Activated CD4-positive, alpha-beta T cell treated with anti-CD3 and anti-CD28 coated beads, Interleukin-2, amount 10 ng/mL, durations not matched to agents 7 days and 5 days (primary cell): Measurements from ENCODE around the gene ZBTB40. TPM values are rescaled to one million over a fixed set of nuclear protein-coding genes. Genes with fewer than 3 reads are reported as not detected.

ENCODE experiments used
- CTCF ChIA-PET: fragments of 350-600 bp; sonication (Branson Sonifier 250); formaldehyde crosslinking; loops from one replicate; lab custom pipeline; 2021; ENCODE audit warnings: antibody characterized with exemption; lab: Charles Lee
- POLR2A ChIA-PET: fragments of 350-600 bp; sonication (Branson Sonifier 250); formaldehyde crosslinking; loops from one replicate; lab custom pipeline; 2021; ENCODE audit warnings: antibody characterized with exemption; lab: Charles Lee
- DNase-seq: peaks from one replicate; pipeline ENCODE4 v3.0.0-alpha.2; 2020
- H3K27ac Mint-ChIP-seq: one replicate; pipeline ENCODE4 v1.8.0; 2021; ENCODE audit warnings: mild to moderate bottlenecking, moderate library complexity, mixed read lengths
- H3K27me3 Mint-ChIP-seq: one replicate; pipeline ENCODE4 v1.8.0; 2021; ENCODE audit warnings: mixed read lengths
- H3K36me3 Mint-ChIP-seq: one replicate; pipeline ENCODE4 v1.8.0; 2021; ENCODE audit warnings: low read depth, mixed read lengths
- H3K4me1 Mint-ChIP-seq: one replicate; pipeline ENCODE4 v1.8.0; 2021; ENCODE audit warnings: mixed read lengths
- H3K4me3 Mint-ChIP-seq: one replicate; pipeline ENCODE4 v1.8.0; 2021; ENCODE audit warnings: mild to moderate bottlenecking, moderate library complexity, mixed read lengths
- H3K9me3 Mint-ChIP-seq: one replicate; pipeline ENCODE4 v1.8.0; 2021; ENCODE audit warnings: mixed read lengths
- total RNA-seq, 2 experiments: library from RNA; stranded (reverse); gene quantifications; one replicate each; pipeline ENCODE4 v1.2.3, GENCODE V29; 2021

ZBTB40 gene
- total RNA-seq, 2 experiments from 2014 or later: 18.5 to 19.0 TPM

- DNase-seq: no peak
- ChIA-PET CTCF (interaction anchor here (0.6 to 1.3 kb wide), 2 partner anchors 11 to 422 kb away, joined by 3 read pairs; no protein-coding TSS in a partner anchor), POLR2A (no interaction called here)
- H3K27me3 Mint-ChIP-seq: no peaks in the 10 kb centered on the region
- H3K4me3 Mint-ChIP-seq: no peak overlapping the region
- peaks cover 25% of the 10 kb centered on the region for H3K9me3 Mint-ChIP-seq
- H3K27ac Mint-ChIP-seq: no peak overlapping the region
- peaks cover 24% of the 10 kb centered on the region for H3K36me3 Mint-ChIP-seq
- H3K4me1 Mint-ChIP-seq: peaks cover 12% of the 10 kb centered on the region
Measured at GRCh38 chr1:22484706-22485345, 33.2 kb downstream of the ZBTB40 start.

- peaks cover 22% of the 10 kb centered on the region for H3K36me3 Mint-ChIP-seq
- peaks cover 12% of the 10 kb centered on the region for H3K4me1 Mint-ChIP-seq
- ChIA-PET POLR2A (no interaction called here), CTCF (interaction anchor here (0.6 to 1.3 kb wide), 2 partner anchors 11 to 422 kb away, joined by 3 read pairs; no protein-coding TSS in a partner anchor)
- no peak overlapping the region for H3K27ac Mint-ChIP-seq
- peaks cover 25% of the 10 kb centered on the region for H3K9me3 Mint-ChIP-seq
- H3K27me3 Mint-ChIP-seq: no peaks in the 10 kb centered on the region
- no peak for DNase-seq
- H3K4me3 Mint-ChIP-seq: no peak overlapping the region
Measured at GRCh38 chr1:22485431-22485830, 33.8 kb downstream of the ZBTB40 start.

GRCh38 chr1:22487781-22488180 lies 36.1 kb downstream of the ZBTB40 start:
- POLR2A ChIA-PET: no interaction called here
- H3K9me3 Mint-ChIP-seq: peaks cover 23% of the 10 kb centered on the region
- H3K27ac Mint-ChIP-seq: no peak overlapping the region
- peaks cover 12% of the 10 kb centered on the region for H3K4me1 Mint-ChIP-seq
- DNase-seq: no peak
- H3K36me3 Mint-ChIP-seq: peaks cover 20% of the 10 kb centered on the region
- no peak overlapping the region for H3K4me3 Mint-ChIP-seq
- CTCF ChIA-PET: no interaction called here
- no peaks in the 10 kb centered on the region for H3K27me3 Mint-ChIP-seq

- Mint-ChIP-seq H3K9me3 (peaks cover 19% of the 10 kb centered on the region), H3K27ac (no peak overlapping the region), H3K4me1 (peaks cover 12% of the 10 kb centered on the region), H3K27me3 (no peaks in the 10 kb centered on the region), H3K36me3 (peaks cover 17% of the 10 kb centered on the region), H3K4me3 (no peak overlapping the region)
- ChIA-PET POLR2A (no interaction called here), CTCF (no interaction called here)
- DNase-seq: no peak
Measured at GRCh38 chr1:22488319-22488718, 36.7 kb downstream of the ZBTB40 start.

- Mint-ChIP-seq H3K4me3 (no peak overlapping the region), H3K36me3 (peaks cover 15% of the 10 kb centered on the region), H3K27ac (no peak overlapping the region), H3K27me3 (no peaks in the 10 kb centered on the region), H3K9me3 (peaks cover 12% of the 10 kb centered on the region), H3K4me1 (peaks cover 15% of the 10 kb centered on the region)
- POLR2A ChIA-PET: no interaction called here
- no peak for DNase-seq
- CTCF ChIA-PET: interaction anchor here (1.3 kb wide), 1 partner anchor 14 kb away, joined by 3 read pairs; no protein-coding TSS in a partner anchor
Measured at GRCh38 chr1:22489278-22489677, 37.6 kb downstream of the ZBTB40 start.

GRCh38 chr1:22489823-22490222 lies 38.2 kb downstream of the ZBTB40 start:
- peaks cover 9% of the 10 kb centered on the region for H3K4me1 Mint-ChIP-seq
- peaks cover 6% of the 10 kb centered on the region for H3K9me3 Mint-ChIP-seq
- POLR2A ChIA-PET: no interaction called here
- no peak for DNase-seq
- no peaks in the 10 kb centered on the region for H3K27me3 Mint-ChIP-seq
- no peak overlapping the region for H3K4me3 Mint-ChIP-seq
- no peak overlapping the region for H3K27ac Mint-ChIP-seq
- peaks cover 9% of the 10 kb centered on the region for H3K36me3 Mint-ChIP-seq
- CTCF ChIA-PET: interaction anchor here (0.7 to 1.3 kb wide), 3 partner anchors 9 to 18 kb away, joined by 3 read pairs; no protein-coding TSS in a partner anchor

GRCh38 chr1:22490309-22490708 lies 38.7 kb downstream of the ZBTB40 start:
- peaks cover 6% of the 10 kb centered on the region for H3K36me3 Mint-ChIP-seq
- H3K4me3 Mint-ChIP-seq: no peak overlapping the region
- H3K27ac Mint-ChIP-seq: no peak overlapping the region
- CTCF ChIA-PET: interaction anchor here (0.7 to 1.3 kb wide), 3 partner anchors 9 to 17 kb away, joined by 3 read pairs; no protein-coding TSS in a partner anchor
- POLR2A ChIA-PET: no interaction called here
- no peaks in the 10 kb centered on the region for H3K27me3 Mint-ChIP-seq
- H3K4me1 Mint-ChIP-seq: peaks cover 5% of the 10 kb centered on the region
- no peak for DNase-seq
- H3K9me3 Mint-ChIP-seq: peaks cover 3% of the 10 kb centered on the region

- no peak overlapping the region for H3K4me3 Mint-ChIP-seq
- ChIA-PET POLR2A (no interaction called here), CTCF (interaction anchor here (0.6 kb wide), 1 partner anchor 12 kb away, joined by 3 read pairs; no protein-coding TSS in a partner anchor)
- peaks cover 5% of the 10 kb centered on the region for H3K36me3 Mint-ChIP-seq
- no peaks in the 10 kb centered on the region for H3K9me3 Mint-ChIP-seq
- H3K27me3 Mint-ChIP-seq: no peaks in the 10 kb centered on the region
- peak overlapping the region; percentile 39 for H3K27ac Mint-ChIP-seq
- no peak for DNase-seq
- H3K4me1 Mint-ChIP-seq: peaks cover 3% of the 10 kb centered on the region
Measured at GRCh38 chr1:22491995-22492715, 40.5 kb downstream of the ZBTB40 start.

- peaks cover 8% of the 10 kb centered on the region for H3K36me3 Mint-ChIP-seq
- ChIA-PET POLR2A (no interaction called here), CTCF (no interaction called here)
- no peaks in the 10 kb centered on the region for H3K9me3 Mint-ChIP-seq
- no peak for DNase-seq
- H3K27me3 Mint-ChIP-seq: no peaks in the 10 kb centered on the region
- H3K4me1 Mint-ChIP-seq: peaks cover 3% of the 10 kb centered on the region
- no peak overlapping the region for H3K27ac Mint-ChIP-seq
- no peak overlapping the region for H3K4me3 Mint-ChIP-seq
Measured at GRCh38 chr1:22494144-22494543, 42.5 kb downstream of the ZBTB40 start.

- no peak for DNase-seq
- Mint-ChIP-seq H3K4me1 (peaks cover 3% of the 10 kb centered on the region), H3K27ac (no peak overlapping the region), H3K4me3 (no peak overlapping the region), H3K9me3 (no peaks in the 10 kb centered on the region), H3K36me3 (peaks cover 8% of the 10 kb centered on the region), H3K27me3 (no peaks in the 10 kb centered on the region)
- POLR2A ChIA-PET: no interaction called here
- CTCF ChIA-PET: no interaction called here
Measured at GRCh38 chr1:22494943-22495579, 43.4 kb downstream of the ZBTB40 start.

GRCh38 chr1:22496536-22497160 lies 45.0 kb downstream of the ZBTB40 start:
- Mint-ChIP-seq H3K4me1 (peaks cover 3% of the 10 kb centered on the region), H3K27ac (no peak overlapping the region), H3K4me3 (no peak overlapping the region), H3K36me3 (peaks cover 12% of the 10 kb centered on the region), H3K27me3 (no peaks in the 10 kb centered on the region), H3K9me3 (no peaks in the 10 kb centered on the region)
- POLR2A ChIA-PET: interaction anchor here (0.6 kb wide), 1 partner anchor 18 kb away, joined by 4 read pairs; no protein-coding TSS in a partner anchor
- no peak for DNase-seq
- CTCF ChIA-PET: interaction anchor here (1.5 kb wide), 1 partner anchor 12 kb away, joined by 3 read pairs; no protein-coding TSS in a partner anchor

- Mint-ChIP-seq H3K4me3 (no peak overlapping the region), H3K36me3 (peaks cover 12% of the 10 kb centered on the region), H3K27me3 (no peaks in the 10 kb centered on the region), H3K4me1 (peaks cover 3% of the 10 kb centered on the region), H3K27ac (no peak overlapping the region), H3K9me3 (no peaks in the 10 kb centered on the region)
- CTCF ChIA-PET: interaction anchor here (0.6 kb wide), 1 partner anchor 881 kb away, joined by 4 read pairs; no protein-coding TSS in a partner anchor
- DNase-seq: no peak
- POLR2A ChIA-PET: no interaction called here
Measured at GRCh38 chr1:22498463-22498862, 46.8 kb downstream of the ZBTB40 start.
